ENCODE measurements around the gene PRELID1. TPM values are rescaled to one million over a fixed set of nuclear protein-coding genes. Genes with fewer than 3 reads are reported as not detected.
A peak's percentile ranks its signal among the peaks of the same experiment; 100 is the strongest.

PRELID1 gene
- total RNA-seq, 1 experiment from 2014 or later: 201 TPM

- H3K9me3 Mint-ChIP-seq (ENCODE audit: unreplicated experiment): no peaks in the 10 kb centered on the region
- no peaks in the 10 kb centered on the region for H3K9me3 ChIP-seq
- POLR2A ChIA-PET: no interaction called here
- H3K4me1 ChIP-seq: peaks cover 16% of the 10 kb centered on the region
- no peak overlapping the region for H3K27ac Mint-ChIP-seq (ENCODE audit: unreplicated experiment)
- H3K36me3 ChIP-seq (ENCODE audit: control insufficient read depth, insufficient read depth, low read length): peaks cover 7% of the 10 kb centered on the region
- H3K27me3 Mint-ChIP-seq (ENCODE audit: insufficient read depth, unreplicated experiment): no peaks in the 10 kb centered on the region
- H3K4me3 ChIP-seq (ENCODE audit: low read depth, low read length): no peak overlapping the region
- intact Hi-C loops (cut with micrococcal nuclease; ENCODE audit: unreplicated experiment): no loop called here
- BruUV-seq (replicated peaks): no TSS peak
- no peaks in the 10 kb centered on the region for H3K27me3 ChIP-seq (replicated peaks; ENCODE audit: control insufficient read depth, insufficient read depth, low read length)
- H3K4me1 Mint-ChIP-seq (ENCODE audit: low read depth, unreplicated experiment): peaks cover 13% of the 10 kb centered on the region
- peaks cover 80% of the 10 kb centered on the region for H3K36me3 Mint-ChIP-seq (ENCODE audit: insufficient read depth, unreplicated experiment)
- DNase-seq: no peak
- TF ChIP-seq CTCF (IDR thresholded peaks at IDR 0.05; ENCODE audit: insufficient read depth in 1 of 2, low read depth in 1 of 2, low read length in 1 of 2, severe bottlenecking in 1 of 2, unreplicated experiment in 1 of 2): no peak
- no peak overlapping the region for H3K4me3 Mint-ChIP-seq (ENCODE audit: unreplicated experiment)
- CTCF ChIA-PET: interaction anchor here (0.6 to 3.7 kb wide), 3 partner anchors 63 to 192 kb away, joined by 3 to 33 read pairs (median 3); no protein-coding TSS in a partner anchor
These were observed 4.2 kb downstream of the PRELID1 start for GRCh38 chr5:177307544-177308363.

- no peak for TF ChIP-seq CTCF (IDR thresholded peaks at IDR 0.05; ENCODE audit: insufficient read depth in 1 of 2, low read depth in 1 of 2, low read length in 1 of 2, severe bottlenecking in 1 of 2, unreplicated experiment in 1 of 2)
- Mint-ChIP-seq H3K27ac (ENCODE audit: unreplicated experiment) (peak overlapping the region; percentile 58), H3K4me3 (ENCODE audit: unreplicated experiment) (peak overlapping the region; percentile 35), H3K36me3 (ENCODE audit: insufficient read depth, unreplicated experiment) (peaks cover 73% of the 10 kb centered on the region), H3K4me1 (ENCODE audit: low read depth, unreplicated experiment) (peaks cover 13% of the 10 kb centered on the region), H3K27me3 (ENCODE audit: insufficient read depth, unreplicated experiment) (no peaks in the 10 kb centered on the region), H3K9me3 (ENCODE audit: unreplicated experiment) (no peaks in the 10 kb centered on the region)
- H3K4me1 ChIP-seq: peaks cover 16% of the 10 kb centered on the region
- ChIA-PET CTCF (interaction anchor here (0.6 to 3.7 kb wide), 10 partner anchors 10 to 222 kb away, joined by 3 to 33 read pairs (median 8); partner anchors contain the start of genes FGFR4 and PDLIM7), POLR2A (no interaction called here)
- H3K27me3 ChIP-seq (replicated peaks; ENCODE audit: control insufficient read depth, insufficient read depth, low read length): no peaks in the 10 kb centered on the region
- intact Hi-C loops (cut with micrococcal nuclease; ENCODE audit: unreplicated experiment): no loop called here
- no peak for DNase-seq
- no peak overlapping the region for H3K4me3 ChIP-seq (ENCODE audit: low read depth, low read length)
- H3K9me3 ChIP-seq: no peaks in the 10 kb centered on the region
- H3K36me3 ChIP-seq (ENCODE audit: control insufficient read depth, insufficient read depth, low read length): peaks cover 7% of the 10 kb centered on the region
- BruUV-seq (replicated peaks): no TSS peak
These were observed 5.1 kb downstream of the PRELID1 start for GRCh38 chr5:177308740-177309139.

- Histone ChIP-seq H3K9me3 (no peaks in the 10 kb centered on the region), H3K4me1 (peaks cover 14% of the 10 kb centered on the region), H3K36me3 (ENCODE audit: control insufficient read depth, insufficient read depth, low read length) (peaks cover 7% of the 10 kb centered on the region), H3K4me3 (ENCODE audit: low read depth, low read length) (no peak overlapping the region), H3K27me3 (replicated peaks; ENCODE audit: control insufficient read depth, insufficient read depth, low read length) (no peaks in the 10 kb centered on the region)
- DNase-seq: peak; percentile 83 to 88
- Mint-ChIP-seq H3K9me3 (ENCODE audit: unreplicated experiment) (no peaks in the 10 kb centered on the region), H3K4me3 (ENCODE audit: unreplicated experiment) (peak overlapping the region; percentile 47), H3K27ac (ENCODE audit: unreplicated experiment) (peak overlapping the region; percentile 58), H3K36me3 (ENCODE audit: insufficient read depth, unreplicated experiment) (peaks cover 64% of the 10 kb centered on the region), H3K4me1 (ENCODE audit: low read depth, unreplicated experiment) (peaks cover 13% of the 10 kb centered on the region), H3K27me3 (ENCODE audit: insufficient read depth, unreplicated experiment) (no peaks in the 10 kb centered on the region)
- TSS peak; percentile 10 for BruUV-seq (replicated peaks)
- TF ChIP-seq CTCF (IDR thresholded peaks at IDR 0.05; ENCODE audit: insufficient read depth in 1 of 2, low read depth in 1 of 2, low read length in 1 of 2, severe bottlenecking in 1 of 2, unreplicated experiment in 1 of 2): peak; percentile 86 to 90
- ChIA-PET POLR2A (interaction anchor here (0.6 to 0.9 kb wide), 2 partner anchors 146 to 223 kb away, joined by 3 read pairs; no protein-coding TSS in a partner anchor), CTCF (interaction anchor here (0.5 to 3.7 kb wide), 32 partner anchors 8 to 223 kb away, joined by 3 to 33 read pairs (median 4); partner anchors contain the start of genes FGFR4, GRK6, LMAN2 and PDLIM7)
- intact Hi-C loops (cut with micrococcal nuclease; ENCODE audit: unreplicated experiment): no loop called here
These were observed 6.0 kb downstream of the PRELID1 start for GRCh38 chr5:177309351-177310191.

Data from Caco-2 (cell line).